ENCODE measurements around the gene TAF3. TPM values are rescaled to one million over a fixed set of nuclear protein-coding genes. Genes with fewer than 3 reads are reported as not detected.
"Not testable (repeated sequence)": the region's sequence is repeated elsewhere in the genome, so short reads cannot be mapped to it uniquely, and the experiment has no call there.

TAF3 gene
- 1 to 10 TPM; 3.0 to 7.8 (median 5.4) TPM for total RNA-seq

- 0 to 10% (median 1%) methylated on average over 2 to 26 of the region's 77 CpGs; no CpG with 5 or more reads in 5 of the 10 experiments for WGBS, 10 experiments
- peak within 1 kb of the TSS; percentile 82 to 96 (median 85) for H3K4me3 ChIP-seq
Observed at GRCh38 chr10:7818295-7819120, at the start of gene TAF3. TSS of gene TAF3 (plus strand) at chr10:7818505. CDS start at chr10:7818710, 205 bp downstream.

GRCh38 chr10:7773845-7774801 is 44.2 kb upstream of the TAF3 start:
- 58 to 100% (median 93%) methylated on average over 2 to 10 of the region's 10 CpGs for WGBS, 10 experiments
- Histone ChIP-seq H3K4me1 (replicated peaks in 1 of 2) (no peaks in the 10 kb centered on the region), H3K4me3 (no peak overlapping the region), H3K27ac (no peak overlapping the region)
- in situ Hi-C loops (cut with MboI; ENCODE audit: low pct_unique_long_range_greater_than_20kb in 2 of 9, low sequenced_read_pairs in 9 of 9, unreplicated experiment in 9 of 9), result no loop called here
- no peak for ATAC-seq (replicated peaks in 6 of 8)

More at GRCh38 chr10:7818295-7819120, at the start of gene TAF3:
- Histone ChIP-seq H3K4me1 (replicated peaks in 1 of 2) (peaks cover 9 to 11% of the 10 kb centered on the region in 2 donors), H3K27ac (peak within 1 kb of the TSS; percentile 65 to 73)
- in situ Hi-C loops (cut with MboI; ENCODE audit: low pct_unique_long_range_greater_than_20kb in 2 of 9, low sequenced_read_pairs in 9 of 9, unreplicated experiment in 9 of 9), result no loop called here
- ATAC-seq (replicated peaks in 6 of 8), result peak; percentile 61 to 92 (median 89)

- Histone ChIP-seq H3K4me1 (replicated peaks in 1 of 2) (no peaks in the 10 kb centered on the region), H3K27ac (no peak overlapping the region), H3K4me3 (no peak overlapping the region)
- in situ Hi-C loops (cut with MboI; ENCODE audit: low pct_unique_long_range_greater_than_20kb in 2 of 9, low sequenced_read_pairs in 9 of 9, unreplicated experiment in 9 of 9), result no loop called here
- ATAC-seq (replicated peaks in 6 of 8), result no peak
- 89 to 100% (median 100%) methylated on average over 1 to 2 of the region's 2 CpGs; no CpG with 5 or more reads in 3 of the 10 experiments for WGBS, 10 experiments
Observed at GRCh38 chr10:7776777-7777176, 41.5 kb upstream of the TAF3 start.

GRCh38 chr10:7782194-7782593 is 36.1 kb upstream of the TAF3 start:
- H3K4me3 ChIP-seq; in situ Hi-C loops (cut with MboI; ENCODE audit: low pct_unique_long_range_greater_than_20kb in 2 of 9, low sequenced_read_pairs in 9 of 9, unreplicated experiment in 9 of 9); ATAC-seq (replicated peaks in 6 of 8); H3K27ac ChIP-seq: not testable (repeated sequence)
- whole genome bisulfite sequencing, 10 experiments, result 90 to 100% (median 100%) methylated on average over 1 to 2 of the region's 6 CpGs; no CpG with 5 or more reads in 5 of the 10 experiments
- H3K4me1 ChIP-seq (replicated peaks in 1 of 2), result peaks cover 2 to 14% of the 10 kb centered on the region in 2 donors

- H3K4me3 ChIP-seq, result peak overlapping the region in 2 of 5 donors; percentile 92
- ATAC-seq (replicated peaks in 6 of 8), result no peak
- WGBS, 10 experiments, result 67 to 100% (median 88%) methylated on average over 1 to 3 of the region's 3 CpGs; no CpG with 5 or more reads in 1 of the 10 experiments
- no peak overlapping the region for H3K27ac ChIP-seq
- peaks cover 2 to 28% of the 10 kb centered on the region in 2 donors for H3K4me1 ChIP-seq (replicated peaks in 1 of 2)
- in situ Hi-C loops (cut with MboI; ENCODE audit: low pct_unique_long_range_greater_than_20kb in 2 of 9, low sequenced_read_pairs in 9 of 9, unreplicated experiment in 9 of 9), result no loop called here
Observed at GRCh38 chr10:7786430-7786829, 31.9 kb upstream of the TAF3 start.

- peak overlapping the region; percentile 70 to 78 for H3K27ac ChIP-seq
- in situ Hi-C loops (cut with MboI; ENCODE audit: low pct_unique_long_range_greater_than_20kb in 2 of 9, low sequenced_read_pairs in 9 of 9, unreplicated experiment in 9 of 9), result no loop called here
- WGBS, 10 experiments, result 0 to 20% (median 4%) methylated on average over 1 to 6 of the region's 26 CpGs; no CpG with 5 or more reads in 2 of the 10 experiments
- H3K4me1 ChIP-seq (replicated peaks in 1 of 2), result peaks cover 2 to 28% of the 10 kb centered on the region in 2 donors
- peak; percentile 11 to 38 (median 32) for ATAC-seq (replicated peaks in 6 of 8)
- peak overlapping the region; percentile 68 to 97 (median 92) for H3K4me3 ChIP-seq
Observed at GRCh38 chr10:7787150-7787856, 31.0 kb upstream of the TAF3 start.

GRCh38 chr10:7787857-7788638 is 30.3 kb upstream of the TAF3 start, which contains the start of the genes ATP5F1C and KIN:
TSS of gene ATP5F1C (plus strand) at chr10:7788177. CDS start at chr10:7788208, 31 bp downstream.
TSS of gene KIN (minus strand) at chr10:7787993. CDS start at chr10:7787933, 60 bp downstream.
- in situ Hi-C loops (cut with MboI; ENCODE audit: low pct_unique_long_range_greater_than_20kb in 2 of 9, low sequenced_read_pairs in 9 of 9, unreplicated experiment in 9 of 9), result no loop called here
- peak within 1 kb of the TSS; percentile 80 to 84 for H3K27ac ChIP-seq

GRCh38 chr10:7788639-7789286 is 29.5 kb upstream of the TAF3 start:
- Histone ChIP-seq H3K4me1 (replicated peaks in 1 of 2) (peaks cover 2 to 28% of the 10 kb centered on the region in 2 donors), H3K27ac (peak overlapping the region; percentile 80 to 84), H3K4me3 (peak overlapping the region; percentile 68 to 97 (median 92))
- WGBS, 10 experiments, result 0 to 13% (median 0%) methylated on average over 2 to 14 of the region's 25 CpGs; no CpG with 5 or more reads in 1 of the 10 experiments
- in situ Hi-C loops (cut with MboI; ENCODE audit: low pct_unique_long_range_greater_than_20kb in 2 of 9, low sequenced_read_pairs in 9 of 9, unreplicated experiment in 9 of 9), result no loop called here
- peak; percentile 1 to 14 (median 3) for ATAC-seq (replicated peaks in 6 of 8)

More at GRCh38 chr10:7787857-7788638, 30.3 kb upstream of the TAF3 start, which contains the start of the genes ATP5F1C and KIN:
- 0% methylated on average over 1 to 13 of the region's 59 CpGs; no CpG with 5 or more reads in 7 of the 10 experiments for WGBS, 10 experiments
- H3K4me1 ChIP-seq (replicated peaks in 1 of 2), result peaks cover 2 to 28% of the 10 kb centered on the region in 2 donors
- peak; percentile 84 to 96 (median 95) for ATAC-seq (replicated peaks in 6 of 8)
- H3K4me3 ChIP-seq, result peak within 1 kb of the TSS; percentile 68 to 97 (median 92)

GRCh38 chr10:7789390-7789789 is 28.9 kb upstream of the TAF3 start:
- no peak for ATAC-seq (replicated peaks in 6 of 8)
- H3K4me1 ChIP-seq (replicated peaks in 1 of 2), result peaks cover 2 to 28% of the 10 kb centered on the region in 2 donors
- WGBS, 10 experiments, result 0 to 53% (median 42%) methylated on average over 1 to 3 of the region's 3 CpGs; no CpG with 5 or more reads in 1 of the 10 experiments
- H3K4me3 ChIP-seq, result peak overlapping the region; percentile 68 to 97 (median 92)
- no peak overlapping the region for H3K27ac ChIP-seq
- in situ Hi-C loops (cut with MboI; ENCODE audit: low pct_unique_long_range_greater_than_20kb in 2 of 9, low sequenced_read_pairs in 9 of 9, unreplicated experiment in 9 of 9), result no loop called here

- Histone ChIP-seq H3K4me3 (no peak overlapping the region), H3K4me1 (replicated peaks in 1 of 2) (peaks cover 0 to 14% of the 10 kb centered on the region in 2 donors), H3K27ac (no peak overlapping the region)
- WGBS, 10 experiments, result 67 to 100% (median 86%) methylated on average over 1 of the region's 1 CpG; no CpG with 5 or more reads in 6 of the 10 experiments
- in situ Hi-C loops (cut with MboI; ENCODE audit: low pct_unique_long_range_greater_than_20kb in 2 of 9, low sequenced_read_pairs in 9 of 9, unreplicated experiment in 9 of 9), result no loop called here
- no peak for ATAC-seq (replicated peaks in 6 of 8)
Observed at GRCh38 chr10:7792541-7792940, 25.8 kb upstream of the TAF3 start.
